RWPE2 (cell line): ENCODE data around the gene SLC1A4.
A peak's percentile ranks its signal among the peaks of the same experiment; 100 is the strongest.

ENCODE experiments used
- ATAC-seq: fragments of 200-7000 bp; cut with Tn5 transposase; 3 replicates; pipeline ENCODE4 v1.9.1; 2021; ENCODE audit warnings: low read depth
- DNase-seq: peaks from one replicate; pipeline ENCODE4 v3.0.0-alpha.2; 2020; ENCODE audit warnings: low spot score
- H3K27ac ChIP-seq: fragments of 450-650 bp; 2 replicates; pipeline ENCODE4 v1.5.1; 2017; ENCODE audit warnings: mild to moderate bottlenecking; ENCODE audit not compliant: poor library complexity, severe bottlenecking
- H3K27me3 ChIP-seq: fragments of 250-450 bp; sonication (Bioruptor Pico); 2 replicates; pipeline ENCODE4 v1.5.1; 2021; ENCODE audit warnings: mild to moderate bottlenecking, moderate library complexity; ENCODE audit not compliant: insufficient read depth, poor library complexity, severe bottlenecking
- H3K36me3 ChIP-seq: fragments of 250-450 bp; sonication (Bioruptor Pico); 2 replicates; pipeline ENCODE4 v1.5.1; 2020; ENCODE audit warnings: low read depth, mild to moderate bottlenecking, moderate library complexity
- H3K4me1 ChIP-seq: fragments of 250-450 bp; sonication (Bioruptor Pico); 2 replicates; pipeline ENCODE4 v1.5.1; 2021; ENCODE audit warnings: mild to moderate bottlenecking, moderate library complexity; ENCODE audit not compliant: insufficient read depth, poor library complexity, severe bottlenecking
- H3K4me3 ChIP-seq: fragments of 250-450 bp; sonication (Bioruptor Pico); 2 replicates; pipeline ENCODE4 v1.5.1; 2021; ENCODE audit warnings: mild to moderate bottlenecking, moderate library complexity; ENCODE audit not compliant: severe bottlenecking
- H3K9me3 ChIP-seq: fragments of 250-450 bp; sonication (Bioruptor Pico); 2 replicates; pipeline ENCODE4 v1.5.1; 2021; ENCODE audit warnings: mild to moderate bottlenecking, moderate library complexity; ENCODE audit not compliant: severe bottlenecking
- CTCF ChIP-seq: fragments of 450-650 bp; IDR thresholded peaks from one replicate; pipeline ENCODE4 v1.5.1; 2017; ENCODE audit warnings: mild to moderate bottlenecking, moderate library complexity; ENCODE audit not compliant: poor library complexity, severe bottlenecking

The SLC1A4 gene

GRCh38 chr2:64943387-64944150 is 45.6 kb upstream of the SLC1A4 start:
- Histone ChIP-seq H3K9me3 (no peaks in the 10 kb centered on the region), H3K36me3 (no peaks in the 10 kb centered on the region), H3K27ac (no peak overlapping the region), H3K4me3 (no peak overlapping the region), H3K27me3 (no peaks in the 10 kb centered on the region), H3K4me1 (peaks cover 7% of the 10 kb centered on the region)
- no peak for TF ChIP-seq CTCF
- ATAC-seq (peak; percentile 75), DNase-seq (no peak)

DNA sequence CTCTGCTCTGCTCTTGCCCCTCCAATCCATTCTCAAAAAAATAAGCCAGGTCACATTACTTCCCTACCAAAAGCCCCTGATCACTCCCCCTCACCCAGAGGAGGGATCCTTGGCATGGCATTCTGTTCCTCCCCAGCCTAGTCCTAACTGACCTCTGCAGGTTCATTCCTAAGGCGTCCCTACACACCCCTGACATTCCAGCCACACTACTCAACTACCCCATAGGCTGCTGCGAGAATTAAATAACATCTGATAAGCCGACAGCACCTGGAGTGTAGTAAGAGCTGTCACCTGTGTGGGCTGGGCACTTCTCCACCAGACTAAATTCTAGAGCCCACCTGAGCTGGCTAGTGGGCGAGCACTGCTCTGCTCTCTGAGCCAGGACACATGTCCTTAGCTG is 44.7 kb upstream of the SLC1A4 start:
- DNase-seq: no peak
- Histone ChIP-seq H3K27me3 (no peaks in the 10 kb centered on the region), H3K36me3 (no peaks in the 10 kb centered on the region), H3K27ac (no peak overlapping the region), H3K4me3 (no peak overlapping the region), H3K4me1 (peaks cover 7% of the 10 kb centered on the region), H3K9me3 (no peaks in the 10 kb centered on the region)
- ATAC-seq: peak; percentile 27; the same call in 2 of the 3 replicates
- TF ChIP-seq CTCF: no peak

DNA sequence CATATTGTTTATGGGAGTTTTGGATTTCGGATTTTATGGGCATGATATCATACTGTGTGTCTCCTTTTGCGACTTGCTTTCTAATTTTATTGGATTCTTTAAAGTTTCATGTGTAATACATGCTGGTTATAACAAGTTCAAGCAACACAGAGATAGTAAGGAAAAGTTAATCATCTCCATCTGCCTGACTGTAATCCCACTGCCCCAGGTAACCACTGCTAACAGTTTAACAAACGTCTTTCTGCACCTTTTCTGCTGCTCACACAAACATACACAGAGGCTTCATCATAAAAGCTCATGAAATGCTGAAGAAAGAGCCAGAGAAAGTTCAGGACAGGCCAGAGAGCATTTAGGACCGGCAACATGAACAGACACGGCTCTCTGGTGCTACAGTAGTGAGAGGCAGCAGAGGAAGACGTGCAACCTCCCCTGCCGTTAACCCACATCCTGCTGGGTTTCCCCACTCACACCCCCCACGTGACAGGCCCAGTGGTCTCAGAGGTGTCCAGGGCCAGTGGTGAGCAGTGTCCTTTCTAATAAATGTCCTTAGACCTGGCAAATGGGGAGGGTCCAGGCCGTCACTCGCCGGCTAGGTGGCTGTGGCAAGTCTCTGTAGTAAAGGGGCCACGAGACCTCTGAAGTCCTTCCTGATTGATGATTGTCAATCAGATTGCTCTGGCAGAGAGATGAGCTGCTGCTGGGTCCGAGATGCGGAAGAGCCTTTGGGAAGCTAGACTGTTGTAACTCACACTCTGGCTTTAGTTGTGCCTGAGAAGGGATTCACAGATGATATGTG is 43.0 kb upstream of the SLC1A4 start:
- Histone ChIP-seq H3K4me1 (peaks cover 14% of the 10 kb centered on the region), H3K4me3 (no peak overlapping the region), H3K27ac (no peak overlapping the region), H3K9me3 (no peaks in the 10 kb centered on the region), H3K27me3 (no peaks in the 10 kb centered on the region), H3K36me3 (no peaks in the 10 kb centered on the region)
- TF ChIP-seq CTCF: no peak
- DNase-seq: no peak
- ATAC-seq: no peak

- no peaks in the 10 kb centered on the region for H3K36me3 ChIP-seq
- DNase-seq: no peak
- H3K4me1 ChIP-seq: peaks cover 14% of the 10 kb centered on the region
- no peak for ATAC-seq
- H3K4me3 ChIP-seq: no peak overlapping the region
- no peaks in the 10 kb centered on the region for H3K27me3 ChIP-seq
- no peaks in the 10 kb centered on the region for H3K9me3 ChIP-seq
- no peak for TF ChIP-seq CTCF
- H3K27ac ChIP-seq: no peak overlapping the region
Observed at GRCh38 chr2:64946769-64947247, 42.4 kb upstream of the SLC1A4 start.
